ENCODE data around the gene NEGR1.

Gene NEGR1

DNA sequence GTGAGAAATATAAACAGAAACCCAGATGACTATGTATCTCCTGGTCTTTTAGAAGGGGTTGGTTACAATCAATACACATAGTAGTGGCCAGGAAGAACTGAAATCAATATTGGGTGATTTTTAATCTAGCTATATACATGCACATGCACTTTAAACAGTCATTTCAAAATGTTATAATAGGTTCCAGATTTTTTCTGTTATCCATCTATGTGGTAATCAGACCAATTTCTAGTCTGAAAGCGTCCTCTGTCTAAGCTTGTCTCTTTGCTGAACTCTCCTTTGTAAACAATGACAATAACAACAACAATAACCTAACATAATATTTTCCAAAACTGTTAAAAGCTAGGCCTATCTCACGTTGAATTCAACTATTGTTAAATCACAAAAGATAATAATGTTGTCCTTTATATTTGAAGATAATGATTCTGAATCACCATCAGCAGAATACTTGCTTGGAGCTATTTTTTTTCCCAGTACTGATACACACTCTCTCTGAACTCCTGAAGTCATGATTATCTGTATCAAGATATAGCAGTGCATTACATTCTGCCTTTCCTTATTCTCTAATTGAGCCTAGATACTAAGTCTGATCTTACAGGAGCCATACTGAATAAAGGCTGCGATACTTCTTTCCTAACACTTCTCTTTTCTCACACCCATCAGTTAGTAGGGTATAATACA lies 704.7 kb downstream of the NEGR1 start:
- H3K27ac ChIP-seq, result no peak overlapping the region
- no peak overlapping the region for H3K4me3 ChIP-seq
- no peak for TF ChIP-seq CTCF (IDR thresholded peaks at IDR 0.05)
- no peak for DNase-seq (ENCODE audit: low spot score)

GRCh38 chr1:71572038-71572437 lies 710.3 kb downstream of the NEGR1 start:
- H3K27ac ChIP-seq, result no peak overlapping the region
- no peak overlapping the region for H3K4me3 ChIP-seq
- TF ChIP-seq CTCF (IDR thresholded peaks at IDR 0.05), result no peak
- no peak for DNase-seq (ENCODE audit: low spot score)

- H3K4me3 ChIP-seq, result no peak overlapping the region
- no peak for TF ChIP-seq CTCF (IDR thresholded peaks at IDR 0.05)
- no peak for DNase-seq (ENCODE audit: low spot score)
- no peak overlapping the region for H3K27ac ChIP-seq
These were observed 715.9 kb downstream of the NEGR1 start for GRCh38 chr1:71566413-71566812.

GRCh38 chr1:71565831-71566230 lies 716.5 kb downstream of the NEGR1 start:
- TF ChIP-seq CTCF (IDR thresholded peaks at IDR 0.05), result no peak
- H3K27ac ChIP-seq, result no peak overlapping the region
- H3K4me3 ChIP-seq, result no peak overlapping the region
- no peak for DNase-seq (ENCODE audit: low spot score)

DNA sequence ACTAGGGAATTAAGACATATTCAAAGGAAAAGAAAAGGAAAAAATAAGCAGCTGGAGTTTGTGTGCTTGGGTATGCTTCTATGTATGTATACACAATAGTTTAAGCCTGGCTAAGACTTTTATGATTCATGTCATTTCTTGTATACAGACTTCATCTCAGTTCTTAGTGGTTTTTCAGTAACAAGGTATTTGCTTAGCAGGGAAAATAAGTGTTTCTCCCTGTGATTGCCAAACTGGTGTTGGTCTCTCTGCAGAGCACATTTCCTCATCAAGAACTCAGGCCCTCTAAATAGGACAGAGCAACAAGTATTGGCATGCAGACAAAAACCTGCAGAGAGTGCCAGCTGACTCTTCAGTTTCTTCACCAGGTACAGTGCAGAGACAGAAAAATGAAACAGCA lies 717.1 kb downstream of the NEGR1 start:
- TF ChIP-seq CTCF (IDR thresholded peaks at IDR 0.05), result no peak
- Histone ChIP-seq H3K27ac (no peak overlapping the region), H3K4me3 (no peak overlapping the region)
- DNase-seq (ENCODE audit: low spot score), result no peak

- no peak overlapping the region for H3K4me3 ChIP-seq
- DNase-seq (ENCODE audit: low spot score), result no peak
- TF ChIP-seq CTCF (IDR thresholded peaks at IDR 0.05), result no peak
- peak overlapping the region in 1 of 2 donors; percentile 13 for H3K27ac ChIP-seq
These were observed 720.0 kb downstream of the NEGR1 start for GRCh38 chr1:71562298-71562697.

DNA sequence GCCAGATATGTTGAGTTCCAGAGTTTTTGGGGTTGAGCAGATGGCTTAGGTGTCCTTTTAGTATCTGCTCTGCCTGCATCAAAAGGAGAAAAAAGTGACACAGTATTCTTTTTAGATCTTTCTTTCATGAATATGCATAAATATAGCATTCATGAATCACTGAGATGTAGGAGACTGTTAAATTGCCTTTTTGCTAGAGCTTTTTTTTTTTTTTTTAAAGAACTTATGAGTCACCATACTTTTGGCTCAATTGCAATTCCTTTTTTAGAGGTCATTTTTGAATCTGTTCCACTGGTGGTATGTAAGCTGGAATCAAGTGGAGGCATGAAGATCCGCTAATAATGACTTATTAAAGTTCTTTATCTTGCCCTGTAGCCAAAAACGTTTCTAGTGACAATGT lies 720.6 kb downstream of the NEGR1 start:
- Histone ChIP-seq H3K27ac (peak overlapping the region; percentile 24 to 33), H3K4me3 (no peak overlapping the region)
- TF ChIP-seq CTCF (IDR thresholded peaks at IDR 0.05), result no peak
- DNase-seq (ENCODE audit: low spot score), result no peak
